DND-41 (cell line): Measurements from ENCODE around the gene TRERF1.

Source experiments
- ATAC-seq: fragments of 200-7000 bp; cut with Tn5 transposase; 3 replicates; pipeline ENCODE4 v1.9.1; 2021; ENCODE audit warnings: low read depth; ENCODE audit not compliant: insufficient read depth
- DNase-seq: peaks from one replicate; pipeline ENCODE4 v3.0.0-alpha.2; 2020
- H2AFZ ChIP-seq: 2 replicates; pipeline ENCODE4 v1.6.0; 2012; ENCODE audit warnings: low read depth, low read length
- H3K27ac ChIP-seq: 2 replicates; pipeline ENCODE4 v1.5.1; 2012; ENCODE audit warnings: low read length, inconsistent platforms
- H3K27me3 ChIP-seq: fragments of 200-600 bp; sonication (generic); 2 replicates; pipeline ENCODE4 v1.6.0; 2012; ENCODE audit warnings: low read length, mild to moderate bottlenecking, inconsistent platforms; ENCODE audit not compliant: insufficient read depth, poor library complexity
- H3K36me3 ChIP-seq: 2 replicates; pipeline ENCODE4 v1.5.1; 2012; ENCODE audit warnings: low read length, inconsistent platforms; ENCODE audit not compliant: insufficient read depth
- H3K4me1 ChIP-seq: 2 replicates; pipeline ENCODE4 v1.5.1; 2012; ENCODE audit warnings: mild to moderate bottlenecking, low read length; ENCODE audit not compliant: insufficient read depth
- H3K4me2 ChIP-seq: 2 replicates; pipeline ENCODE4 v1.6.0; 2012; ENCODE audit warnings: mild to moderate bottlenecking, moderate library complexity, low read length, inconsistent platforms; ENCODE audit not compliant: insufficient read depth
- H3K4me3 ChIP-seq, 2 experiments: fragments of 200-600 bp in 1 of 2; shearing (Covaris generic) in 1 of 2; 2 replicates each; pipeline ENCODE4 v1.5.1; 2012 to 2016; ENCODE audit warnings: inconsistent platforms in 2 of 2, low read length in 2 of 2, mild to moderate bottlenecking in 2 of 2, low read depth in 1 of 2, moderate library complexity in 1 of 2
- H3K79me2 ChIP-seq: 2 replicates; pipeline ENCODE4 v1.6.0; 2012; ENCODE audit warnings: low read length, inconsistent platforms; ENCODE audit not compliant: insufficient read depth
- H3K9ac ChIP-seq: 2 replicates; pipeline ENCODE4 v1.6.0; 2012; ENCODE audit warnings: low read depth, mild to moderate bottlenecking, inconsistent platforms, low read length, moderate library complexity
- H3K9me3 ChIP-seq: 2 replicates; pipeline ENCODE4 v1.5.1; 2012; ENCODE audit warnings: low read length, moderate library complexity, mild to moderate bottlenecking, inconsistent platforms; ENCODE audit not compliant: insufficient read depth, severe bottlenecking
- H4K20me1 ChIP-seq: 2 replicates; pipeline ENCODE4 v1.6.0; 2012; ENCODE audit warnings: low read length; ENCODE audit not compliant: insufficient read depth
- EZH2 ChIP-seq: IDR thresholded peaks from 3 replicates; pipeline ENCODE4 v1.6.1; 2012; ENCODE audit warnings: borderline replicate concordance, low read depth, mild to moderate bottlenecking, moderate library complexity, low read length, inconsistent platforms; ENCODE audit not compliant: severe bottlenecking
- TF ChIP-seq, protein P1 (sequence below): IDR thresholded peaks from 2 replicates; pipeline ENCODE4 v1.5.1; 2012; ENCODE audit warnings: borderline replicate concordance, low read length, moderate library complexity, mild to moderate bottlenecking; ENCODE audit not compliant: poor library complexity, severe bottlenecking; ENCODE audit errors: extremely low read depth

Gene TRERF1

DNA sequence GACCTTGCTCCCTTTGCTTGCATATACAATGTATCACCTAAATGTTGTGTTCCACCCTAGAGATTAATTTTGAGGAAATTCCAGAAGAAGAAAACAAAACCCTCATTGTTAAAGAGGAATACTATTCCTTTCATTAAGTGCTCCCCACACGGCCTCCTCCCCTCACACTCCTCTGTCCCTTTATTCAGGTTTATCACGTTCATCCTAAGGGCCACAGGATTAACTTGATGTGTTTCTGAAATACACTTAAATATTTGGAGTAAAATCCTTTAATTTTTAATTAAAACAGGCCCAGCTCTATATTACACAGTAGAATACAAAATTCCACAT, 144.6 kb downstream of the TRERF1 start:
- Histone ChIP-seq H3K27me3 (no peaks in the 10 kb centered on the region), H4K20me1 (peaks cover 14% of the 10 kb centered on the region; the same call in 1 of the 2 replicates), H3K79me2 (no peaks in the 10 kb centered on the region), H3K27ac (no peak overlapping the region), H3K4me3 (no peak overlapping the region), H3K4me1 (no peaks in the 10 kb centered on the region), H2AFZ (no peak overlapping the region), H3K36me3 (0 out of 2 replicates have a peak, but pooled peaks cover 3% of the 10 kb centered on the region), H3K4me2 (no peak overlapping the region), H3K9me3 (no peaks in the 10 kb centered on the region), H3K9ac (no peak overlapping the region)
- no peak for ATAC-seq
- DNase-seq, result no peak
- TF ChIP-seq, protein P1, sequence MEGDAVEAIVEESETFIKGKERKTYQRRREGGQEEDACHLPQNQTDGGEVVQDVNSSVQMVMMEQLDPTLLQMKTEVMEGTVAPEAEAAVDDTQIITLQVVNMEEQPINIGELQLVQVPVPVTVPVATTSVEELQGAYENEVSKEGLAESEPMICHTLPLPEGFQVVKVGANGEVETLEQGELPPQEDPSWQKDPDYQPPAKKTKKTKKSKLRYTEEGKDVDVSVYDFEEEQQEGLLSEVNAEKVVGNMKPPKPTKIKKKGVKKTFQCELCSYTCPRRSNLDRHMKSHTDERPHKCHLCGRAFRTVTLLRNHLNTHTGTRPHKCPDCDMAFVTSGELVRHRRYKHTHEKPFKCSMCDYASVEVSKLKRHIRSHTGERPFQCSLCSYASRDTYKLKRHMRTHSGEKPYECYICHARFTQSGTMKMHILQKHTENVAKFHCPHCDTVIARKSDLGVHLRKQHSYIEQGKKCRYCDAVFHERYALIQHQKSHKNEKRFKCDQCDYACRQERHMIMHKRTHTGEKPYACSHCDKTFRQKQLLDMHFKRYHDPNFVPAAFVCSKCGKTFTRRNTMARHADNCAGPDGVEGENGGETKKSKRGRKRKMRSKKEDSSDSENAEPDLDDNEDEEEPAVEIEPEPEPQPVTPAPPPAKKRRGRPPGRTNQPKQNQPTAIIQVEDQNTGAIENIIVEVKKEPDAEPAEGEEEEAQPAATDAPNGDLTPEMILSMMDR, result no peak
- TF ChIP-seq EZH2, result no peak

DNA sequence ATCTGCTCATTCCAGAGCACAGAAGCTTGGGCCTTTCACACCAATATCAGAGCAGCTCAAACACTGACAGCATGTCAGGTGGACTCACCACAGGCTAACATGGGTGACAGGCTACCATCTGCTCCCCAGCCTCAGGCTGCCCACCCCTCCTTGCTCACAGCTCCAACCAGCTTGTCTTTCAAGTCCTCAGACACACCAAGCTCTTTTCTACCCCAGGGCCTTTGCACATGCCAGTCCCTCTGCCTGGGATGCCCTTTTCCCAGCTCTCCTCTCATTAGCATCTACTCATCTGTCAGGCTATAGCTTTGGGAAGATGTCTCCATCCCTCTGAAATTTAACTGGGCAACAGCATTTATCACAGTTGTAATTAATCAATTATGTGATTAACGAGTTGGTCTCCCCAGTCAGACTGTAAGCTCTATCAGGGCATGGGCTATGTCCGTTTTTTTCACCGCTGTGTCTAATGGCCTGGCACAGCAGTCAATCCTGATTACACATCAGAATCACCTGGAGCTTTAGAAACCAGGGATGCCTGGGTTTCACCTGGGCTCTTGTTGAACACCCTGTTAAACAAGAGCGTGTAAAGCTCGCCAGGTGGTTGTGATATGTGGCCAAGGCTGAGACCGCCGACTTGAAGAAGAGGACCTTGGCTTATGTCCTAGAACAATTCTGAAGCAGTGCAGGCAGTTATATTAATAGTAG, 145.1 kb downstream of the TRERF1 start:
- Histone ChIP-seq H2AFZ (no peak overlapping the region), H3K4me2 (no peak overlapping the region), H3K4me1 (no peaks in the 10 kb centered on the region), H4K20me1 (peaks cover 14% of the 10 kb centered on the region; the same call in 1 of the 2 replicates), H3K36me3 (no peaks in the 10 kb centered on the region), H3K27me3 (no peaks in the 10 kb centered on the region), H3K27ac (no peak overlapping the region), H3K9me3 (no peaks in the 10 kb centered on the region), H3K4me3 (no peak overlapping the region), H3K9ac (no peak overlapping the region), H3K79me2 (no peaks in the 10 kb centered on the region)
- DNase-seq, result no peak
- no peak for ATAC-seq
- TF ChIP-seq EZH2, result no peak
- TF ChIP-seq, protein P1, result no peak

DNA sequence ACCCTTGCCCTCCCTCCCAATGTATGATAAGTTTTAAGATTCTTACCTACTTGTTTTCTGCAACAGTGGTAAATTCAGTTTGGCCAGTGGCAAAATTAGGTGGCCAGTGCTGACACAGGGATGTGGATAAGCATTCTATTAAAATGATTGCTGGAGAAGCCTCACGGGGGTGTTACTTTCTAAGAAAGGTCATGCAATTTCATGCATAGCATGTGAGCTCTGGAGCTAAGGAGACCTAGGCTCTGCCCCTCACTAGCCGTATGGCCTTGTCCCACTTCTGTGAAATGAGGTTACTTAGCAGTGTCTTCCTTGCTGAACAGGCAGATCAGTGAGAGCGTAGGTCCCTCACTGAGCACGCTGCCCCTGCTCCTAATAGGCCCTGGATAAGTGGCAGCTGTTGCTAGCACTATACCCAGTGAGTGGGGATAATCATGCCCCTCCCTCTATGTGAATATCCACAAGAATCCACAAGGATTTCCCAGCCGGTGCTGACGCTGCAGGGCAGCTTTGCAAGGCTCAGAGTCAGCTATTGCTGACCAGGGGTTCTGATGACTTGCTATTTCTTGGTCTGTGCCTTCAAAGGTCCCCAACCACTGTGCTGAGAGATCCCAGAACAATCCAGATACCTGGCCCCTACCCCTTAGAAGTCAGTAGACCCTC, 147.5 kb downstream of the TRERF1 start:
- H3K36me3 ChIP-seq, result peaks cover 5% of the 10 kb centered on the region; the same call in 1 of the 2 replicates
- no peaks in the 10 kb centered on the region for H3K79me2 ChIP-seq
- H2AFZ ChIP-seq, result no peak overlapping the region
- H3K4me3 ChIP-seq, result no peak overlapping the region
- no peak for DNase-seq
- ATAC-seq, result no peak
- H3K27ac ChIP-seq, result no peak overlapping the region
- TF ChIP-seq EZH2, result no peak
- TF ChIP-seq, protein P1, result no peak
- H3K9me3 ChIP-seq, result no peaks in the 10 kb centered on the region
- no peaks in the 10 kb centered on the region for H3K4me1 ChIP-seq
- H3K27me3 ChIP-seq, result no peaks in the 10 kb centered on the region
- H3K4me2 ChIP-seq, result no peak overlapping the region
- H4K20me1 ChIP-seq, result peaks cover 14% of the 10 kb centered on the region; the same call in 1 of the 2 replicates
- H3K9ac ChIP-seq, result no peak overlapping the region
